ENCODE measurements around the gene ART5.

Gene ART5

DNA sequence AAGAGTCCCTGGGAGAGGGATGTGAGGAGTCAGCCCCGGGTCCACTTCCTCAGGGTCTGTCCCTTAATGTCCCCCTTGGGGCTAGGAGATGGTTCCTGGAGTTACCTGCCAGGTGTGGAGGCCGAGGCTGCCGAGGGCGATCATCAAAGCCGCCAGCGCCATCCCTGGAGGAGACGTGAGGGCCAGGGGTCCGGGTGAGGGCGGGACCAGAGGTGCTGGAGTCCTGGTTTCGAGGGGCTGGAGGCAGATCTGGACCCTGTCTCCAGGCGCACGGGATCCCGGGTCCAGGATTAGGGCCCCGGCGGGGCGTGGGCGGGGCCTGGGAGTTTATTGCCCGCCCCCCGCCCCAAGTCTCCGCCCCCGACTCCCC is at the start of gene ART5:
TSS of gene ART5 (minus strand) at position 292 of the 370 bp plus-strand sequence. CDS start at position 162, 130 bp downstream.
- no peak for DNase-seq (ENCODE audit: low read depth)
- H3K4me3 ChIP-seq (ENCODE audit: low read depth, low read length), result peak within 1 kb of the TSS; percentile 56

- H3K4me3 ChIP-seq (ENCODE audit: low read depth, low read length), result no peak overlapping the region
- no peak for DNase-seq (ENCODE audit: low read depth)
Measured at GRCh38 chr11:3686751-3687150, 45.0 kb upstream of the ART5 start.

- no peak for DNase-seq (ENCODE audit: low read depth)
Measured at GRCh38 chr11:3685923-3686322, 44.1 kb upstream of the ART5 start.

DNA sequence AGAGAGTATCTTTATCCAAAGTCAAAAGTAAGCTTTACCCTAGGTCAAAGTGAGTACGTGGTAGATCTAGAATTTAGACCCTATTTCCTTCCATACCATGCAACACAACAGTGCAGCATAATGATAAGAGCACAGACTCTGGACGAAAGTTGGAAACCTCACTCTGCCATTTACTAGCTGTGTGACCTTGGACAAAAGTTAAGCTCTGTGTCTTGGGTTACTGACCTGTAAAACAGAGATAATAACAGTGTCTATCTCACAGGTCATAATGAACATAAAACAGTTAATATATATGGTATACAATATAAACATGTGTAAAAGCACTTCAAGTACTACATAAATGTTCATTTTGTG is 43.0 kb upstream of the ART5 start:
- DNase-seq (ENCODE audit: low read depth), result no peak
- no peak overlapping the region for H3K4me3 ChIP-seq (ENCODE audit: low read depth, low read length)

More at GRCh38 chr11:3685923-3686322, 44.1 kb upstream of the ART5 start:
- no peak overlapping the region for H3K4me3 ChIP-seq (ENCODE audit: low read depth, low read length)

- H3K4me3 ChIP-seq (ENCODE audit: low read depth, low read length), result no peak overlapping the region
- no peak for DNase-seq (ENCODE audit: low read depth)
Measured at GRCh38 chr11:3684129-3684818, 42.5 kb upstream of the ART5 start.

DNA sequence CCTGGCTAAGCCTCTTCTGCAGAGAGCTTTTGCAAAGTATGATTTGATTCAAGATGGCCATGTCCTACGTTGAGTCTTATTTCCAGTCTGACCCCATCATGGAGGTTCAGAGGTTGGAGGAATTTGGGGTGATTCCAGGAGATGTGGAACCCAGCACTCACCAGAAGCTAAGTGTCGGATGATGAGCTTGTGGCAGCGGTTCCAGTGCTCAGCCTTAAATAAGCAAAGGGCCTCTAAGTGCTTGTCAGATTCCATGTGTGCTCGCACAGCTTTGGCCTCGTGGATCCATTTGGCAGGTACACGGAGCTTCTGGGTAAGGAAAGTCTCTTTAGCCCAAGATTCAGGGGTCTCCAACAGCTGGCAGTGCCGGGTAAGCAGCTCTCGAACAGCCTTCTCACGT is 41.2 kb upstream of the ART5 start:
- H3K4me3 ChIP-seq (ENCODE audit: low read depth, low read length), result no peak overlapping the region
- no peak for DNase-seq (ENCODE audit: low read depth)

DNA sequence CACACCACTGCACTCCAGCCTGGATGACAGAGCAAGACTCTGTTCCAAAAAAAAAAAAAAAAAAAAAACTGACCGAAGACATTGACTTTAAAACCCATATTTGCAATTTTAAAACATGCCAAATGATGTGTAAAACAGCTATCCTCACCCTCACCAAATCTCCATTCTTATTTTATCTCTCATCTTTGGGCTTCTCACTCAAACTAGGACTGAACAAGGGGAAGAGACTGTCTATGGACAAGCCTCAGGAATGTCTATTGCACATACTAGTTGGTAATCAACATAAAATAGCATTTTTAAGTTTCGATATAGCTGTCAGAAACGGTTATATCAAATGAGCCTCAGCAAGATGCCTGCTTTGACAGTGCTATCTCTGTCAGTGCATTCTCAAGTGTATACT is 37.3 kb upstream of the ART5 start:
- DNase-seq (ENCODE audit: low read depth), result no peak
- no peak overlapping the region for H3K4me3 ChIP-seq (ENCODE audit: low read depth, low read length)

DNA sequence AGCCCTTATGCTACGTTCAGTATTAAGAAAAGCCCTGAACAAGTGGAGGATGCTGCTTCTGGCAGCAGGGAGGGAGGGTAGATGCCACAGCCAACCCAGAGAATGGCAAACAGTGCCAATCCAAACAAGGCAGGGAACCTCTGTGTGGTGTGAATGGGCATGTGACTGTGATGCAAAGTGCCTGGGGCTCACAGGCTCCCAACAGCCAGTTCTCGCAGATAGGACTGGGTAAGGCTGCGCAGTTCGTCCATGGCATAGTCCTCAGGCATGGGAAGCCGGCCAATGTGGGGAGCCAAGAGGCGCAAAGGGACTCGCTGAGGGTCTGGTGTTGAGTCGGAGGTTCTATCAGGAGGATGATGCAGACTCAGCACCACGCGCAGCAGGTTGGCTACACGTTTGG is 34.2 kb upstream of the ART5 start:
- no peak overlapping the region for H3K4me3 ChIP-seq (ENCODE audit: low read depth, low read length)
- DNase-seq (ENCODE audit: low read depth), result no peak

GRCh38 chr11:3674189-3674588 is 32.4 kb upstream of the ART5 start:
- DNase-seq (ENCODE audit: low read depth), result peak; percentile 9

DNA sequence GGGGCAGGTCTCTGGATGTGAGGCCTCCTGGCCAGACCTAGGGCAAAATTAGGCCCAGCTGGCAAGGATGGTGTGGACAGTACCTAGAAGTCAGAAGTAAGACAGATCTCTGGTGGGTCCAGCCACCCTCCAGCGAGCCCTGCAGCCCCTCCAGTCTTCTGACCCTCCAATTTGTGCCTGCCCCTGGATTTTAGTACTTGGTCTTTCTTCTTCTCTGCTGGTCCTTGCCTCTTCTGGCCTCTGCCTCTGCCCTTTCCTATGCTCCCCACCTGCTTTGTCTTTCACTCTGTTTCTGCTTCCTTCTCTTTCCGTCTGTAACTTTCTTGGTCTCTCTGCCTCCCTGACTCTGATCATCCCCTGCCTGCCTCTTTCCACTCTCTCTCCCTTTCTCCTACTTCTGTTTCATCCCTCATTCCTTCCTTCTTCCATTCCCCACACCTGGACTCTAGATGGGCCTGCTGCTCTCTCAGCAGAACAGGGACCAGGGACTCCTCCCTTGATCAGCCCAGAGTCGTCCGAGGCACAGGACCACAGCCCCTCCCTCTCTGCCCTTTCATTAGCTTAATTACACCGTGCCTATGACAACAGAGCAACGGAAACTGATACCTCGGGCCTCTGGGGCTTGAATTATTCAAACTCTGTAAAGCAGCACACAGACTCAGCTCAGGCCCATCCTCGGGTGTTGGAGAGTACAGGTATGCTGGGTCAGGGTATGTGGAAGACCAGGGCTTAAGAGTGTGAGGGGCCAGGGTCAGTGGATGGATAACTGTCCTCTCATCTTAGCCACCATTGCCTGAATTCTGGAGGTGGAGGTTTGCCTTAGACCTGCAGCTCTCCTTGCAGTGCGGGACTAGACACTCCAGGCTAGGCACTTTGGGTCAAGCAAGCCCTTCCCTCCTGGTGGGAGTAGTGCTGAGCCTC is 29.8 kb upstream of the ART5 start, which contains the start of gene CHRNA10:
TSS of gene CHRNA10 (minus strand) at position 51 of the 921 bp plus-strand sequence. CDS start 72 bp downstream, outside the sequence.
- DNase-seq (ENCODE audit: low read depth), result no peak
- no peak within 1 kb of the TSS for H3K4me3 ChIP-seq (ENCODE audit: low read depth, low read length)

More at GRCh38 chr11:3674189-3674588, 32.4 kb upstream of the ART5 start:
- H3K4me3 ChIP-seq (ENCODE audit: low read depth, low read length), result no peak overlapping the region

GRCh38 chr11:3669742-3670183 is 28.0 kb upstream of the ART5 start:
- no peak overlapping the region for H3K4me3 ChIP-seq (ENCODE audit: low read depth, low read length)
- DNase-seq (ENCODE audit: low read depth), result no peak

- no peak for DNase-seq (ENCODE audit: low read depth)
- H3K4me3 ChIP-seq (ENCODE audit: low read depth, low read length), result no peak overlapping the region
Measured at GRCh38 chr11:3669128-3669527, 27.3 kb upstream of the ART5 start.

DNA sequence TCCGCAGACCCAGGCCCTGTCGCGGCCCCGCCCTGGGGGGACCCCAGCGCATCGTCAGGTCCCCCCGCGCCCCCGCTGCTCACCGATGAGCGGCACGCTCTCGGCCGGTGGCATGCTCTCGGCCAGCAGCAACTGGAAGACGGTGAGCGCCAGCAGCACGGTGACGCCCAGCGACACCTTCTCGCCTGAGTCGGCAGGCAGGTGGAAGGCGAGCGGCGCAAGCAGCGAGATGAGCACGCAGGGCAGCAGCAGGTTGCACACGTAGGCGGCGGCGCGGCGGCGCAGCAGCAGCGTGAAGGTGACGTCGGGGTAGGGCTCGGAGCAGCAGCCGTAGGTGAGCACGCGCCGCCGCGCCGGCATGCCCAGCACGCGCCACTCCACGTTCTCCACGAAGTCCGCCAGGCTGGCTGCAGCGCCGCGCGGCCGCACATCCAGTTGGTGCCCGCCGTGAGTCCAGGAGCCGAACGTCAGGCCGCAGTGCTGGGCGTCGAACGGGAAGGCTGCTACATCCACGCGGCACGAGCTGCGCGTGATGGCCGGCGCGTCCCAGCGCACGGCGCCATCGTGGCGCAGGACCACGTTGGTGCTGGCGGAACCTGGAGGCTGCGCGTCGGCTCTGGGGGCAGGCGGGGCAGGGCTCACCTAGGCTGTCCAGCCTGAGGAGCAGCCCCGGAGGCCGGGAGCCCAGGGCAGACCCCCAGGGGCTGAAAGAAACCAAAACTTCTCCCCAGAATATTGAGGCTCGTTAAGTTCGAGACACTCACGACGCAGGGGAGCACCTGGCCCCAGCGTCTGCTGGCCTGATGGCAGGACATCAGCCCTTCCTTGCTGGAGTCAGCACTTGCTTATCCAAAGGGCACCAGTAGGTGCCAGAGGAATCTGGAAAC is 25.6 kb upstream of the ART5 start:
- H3K4me3 ChIP-seq (ENCODE audit: low read depth, low read length), result no peak overlapping the region
- no peak for DNase-seq (ENCODE audit: low read depth)

GRCh38 chr11:3666023-3666530 is 24.3 kb upstream of the ART5 start:
- no peak overlapping the region for H3K4me3 ChIP-seq (ENCODE audit: low read depth, low read length)
- no peak for DNase-seq (ENCODE audit: low read depth)

DNA sequence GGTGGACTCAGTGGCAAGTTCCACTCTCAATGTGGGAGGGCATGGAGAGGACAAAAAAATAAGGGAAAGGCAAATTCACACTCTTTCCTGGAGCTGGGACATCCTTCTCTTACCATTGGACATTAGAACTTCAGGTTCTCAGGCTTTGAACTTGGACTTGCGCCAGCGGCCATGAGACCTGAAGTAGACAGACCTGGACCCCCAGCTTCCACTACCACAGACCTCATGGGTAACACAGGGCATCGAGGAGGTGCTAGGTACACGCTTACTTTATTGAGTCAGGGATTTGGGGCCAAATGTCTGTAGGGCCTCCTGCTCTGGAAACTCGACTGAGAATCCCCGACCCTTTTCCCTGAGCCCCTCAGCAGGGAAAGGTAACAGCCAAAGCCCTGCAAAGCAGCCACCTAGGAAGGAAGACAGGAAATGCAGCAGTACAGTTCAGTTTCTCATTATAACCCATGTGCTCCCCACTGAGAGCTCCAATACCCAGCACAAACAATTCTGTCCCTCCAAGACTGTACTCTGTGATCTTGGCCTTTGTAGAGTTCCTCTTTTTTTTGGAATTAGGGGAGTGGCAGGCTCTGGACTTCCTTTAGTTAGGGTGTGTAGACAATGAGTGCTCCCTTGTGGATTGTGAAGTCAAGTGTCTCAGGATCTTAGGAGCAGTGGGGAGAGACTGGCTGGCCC is 23.7 kb upstream of the ART5 start:
- DNase-seq (ENCODE audit: low read depth), result no peak
- H3K4me3 ChIP-seq (ENCODE audit: low read depth, low read length), result no peak overlapping the region

- DNase-seq (ENCODE audit: low read depth), result no peak
Measured at GRCh38 chr11:3664032-3664630, 22.3 kb upstream of the ART5 start.

DNA sequence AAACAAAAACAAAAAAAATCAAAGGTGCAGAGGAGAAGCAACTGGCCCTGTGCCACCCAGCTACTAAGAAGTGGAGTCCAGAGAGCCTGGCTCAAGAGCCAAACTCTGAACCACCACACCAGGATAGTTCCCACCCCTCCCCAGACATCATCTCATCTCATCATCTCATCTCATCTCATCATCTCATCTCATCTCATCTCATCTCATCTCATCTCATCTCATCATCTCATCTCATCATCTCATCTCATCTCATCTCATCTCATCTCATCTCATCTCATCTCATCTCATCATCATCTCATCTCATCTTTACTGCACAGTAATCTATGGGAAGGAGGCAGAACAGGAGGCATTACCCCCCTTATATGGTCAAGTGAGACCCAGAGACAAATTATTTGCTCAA is 21.1 kb upstream of the ART5 start:
- no peak overlapping the region for H3K4me3 ChIP-seq (ENCODE audit: low read depth, low read length)
- no peak for DNase-seq (ENCODE audit: low read depth)

More at GRCh38 chr11:3664032-3664630, 22.3 kb upstream of the ART5 start:
- no peak overlapping the region for H3K4me3 ChIP-seq (ENCODE audit: low read depth, low read length)

- DNase-seq (ENCODE audit: low read depth), result no peak
- H3K4me3 ChIP-seq (ENCODE audit: low read depth, low read length), result no peak overlapping the region
Measured at GRCh38 chr11:3660960-3661359, 19.2 kb upstream of the ART5 start.
